Right lobe of liver (tissue), 6 donors: Measurements from ENCODE around the gene SLCO2A1. TPM values are rescaled to one million over a fixed set of nuclear protein-coding genes. Genes with fewer than 3 reads are reported as not detected.

Source experiments
- ATAC-seq, 4 donors: fragments of 200-7000 bp; cut with Tn5 transposase; one replicate each; pipeline ENCODE4 v1.9.1; 2020; ENCODE audit warnings: mild to moderate bottlenecking in 4 of 4, moderate library complexity in 4 of 4
- DNase-seq, 3 donors: peaks; one replicate each; pipeline ENCODE4 v3.0.0-alpha.2; 2020
- H3K27ac ChIP-seq, 3 donors: fragments of 200-600 bp; one replicate each; pipeline ENCODE4 v1.8.0; 2022
- H3K27me3 ChIP-seq, 2 donors: fragments of 200-600 bp; one replicate each; pipeline ENCODE4 v1.8.0; 2022
- H3K36me3 ChIP-seq, 4 donors: fragments of 200-600 bp; sonication (generic) in 1 of 4; one replicate each; pipeline versions ENCODE4 v1.5.1 to v1.8.0; 2017 to 2022; ENCODE audit warnings: control low read depth in 1 of 4
- H3K4me1 ChIP-seq, 4 donors: fragments of 200-600 bp; sonication (generic) in 1 of 4; one replicate each; pipeline versions ENCODE4 v1.5.1 to v1.8.0; 2017 to 2022; ENCODE audit warnings: control low read depth in 1 of 4
- H3K4me3 ChIP-seq, 3 donors: fragments of 200-600 bp; one replicate each; pipeline ENCODE4 v1.8.0; 2022
- H3K9me3 ChIP-seq, 4 donors: fragments of 200-600 bp; sonication (generic) in 1 of 4; one replicate each; pipeline versions ENCODE4 v1.5.1 to v1.8.0; 2017 to 2022; ENCODE audit warnings: control low read depth in 1 of 4
- POLR2A ChIP-seq: fragments of 450-650 bp; IDR thresholded peaks from one replicate; pipeline ENCODE4 v1.6.1; 2017; ENCODE audit warnings: antibody characterized with exemption, mild to moderate bottlenecking
- WGBS: methylation state at CpG from one replicate; pipeline ENCODE4 v1.1.6; 2018; ENCODE audit warnings: low coverage, low lambda C conversion rate; ENCODE audit not compliant: insufficient coverage; ENCODE audit errors: missing lambda C conversion rate; 5-methylcytosine and 5-hydroxymethylcytosine counted together
- intact Hi-C, 2 donors: fragments of 100-400 bp; cut with DNase I; formaldehyde crosslinking; loops; one replicate each; pipeline versions ENCODE4 v1.11.2 to v1.14.1; 2022
- total RNA-seq, 6 experiments: library from RNA; depleted of rRNA in 2 of 6; stranded (reverse); fragments of >200 nt in 2 of 6; fragmentation: NEBNext Ultra II Directional in 3 of 6; extraction: Animal tissue kit (Norgen Biotek cat#: 25700) in 3 of 6; gene quantifications; one replicate each; pipeline versions ENCODE4 v1.1.0 to v1.2.4, GENCODE V29; 2016 to 2023
- TF ChIP-seq, protein P1 (sequence below), 4 donors: fragments of 200-600 bp in 3 of 4; fragments of 450-650 bp in 1 of 4; IDR thresholded peaks; one replicate each; pipeline versions ENCODE4 v1.5.1 to v1.8.0; 2016 to 2022; ENCODE audit warnings: antibody characterized with exemption in 4 of 4, mild to moderate bottlenecking in 2 of 4
- donor health status: DM: no; HTN: yes; CAD: no.
- donor health status: DM: no; HTN: no; CAD: no.
- donor health status: DM: no; HTN: no; CAD: no.
- donor health status: DM: no; HTN: yes; CAD: no.
- donor health status: DM: no; HTN: yes; CAD: no.

Gene SLCO2A1
- total RNA-seq, 6 experiments from 2014 or later, result 0.71 to 4.4 (median 1.5) TPM

DNA sequence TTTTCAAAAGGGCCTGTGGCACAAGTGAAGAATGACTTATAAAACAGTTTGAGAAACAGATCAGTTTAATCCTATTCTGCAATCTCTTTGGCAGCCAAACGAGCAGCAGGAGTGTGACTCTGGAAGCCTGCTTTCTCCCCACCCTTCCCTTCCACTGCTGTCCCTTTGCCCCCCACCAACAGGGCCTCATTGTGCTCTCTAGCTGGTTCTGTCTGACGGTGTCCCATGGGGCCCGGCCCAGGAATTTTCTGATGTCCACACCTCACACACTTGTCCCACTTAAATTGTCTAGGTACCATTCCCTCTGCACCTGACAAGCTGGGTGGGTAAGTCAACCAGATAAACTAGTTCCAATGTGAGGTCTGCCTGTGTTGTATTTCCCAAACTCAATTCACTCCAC, 16.4 kb downstream of the SLCO2A1 start:
- Histone ChIP-seq H3K36me3 (no peaks in the 10 kb centered on the region), H3K4me3 (no peak overlapping the region), H3K27ac (no peak overlapping the region), H3K4me1 (no peaks in the 10 kb centered on the region), H3K27me3 (no peaks in the 10 kb centered on the region), H3K9me3 (no peaks in the 10 kb centered on the region)
- intact Hi-C loops, result no loop called here
- WGBS, result 53% methylated on average over 2 of the region's 3 CpGs
- no peak for ATAC-seq
- DNase-seq, result no peak
- TF ChIP-seq POLR2A, result no peak
- TF ChIP-seq, protein P1, sequence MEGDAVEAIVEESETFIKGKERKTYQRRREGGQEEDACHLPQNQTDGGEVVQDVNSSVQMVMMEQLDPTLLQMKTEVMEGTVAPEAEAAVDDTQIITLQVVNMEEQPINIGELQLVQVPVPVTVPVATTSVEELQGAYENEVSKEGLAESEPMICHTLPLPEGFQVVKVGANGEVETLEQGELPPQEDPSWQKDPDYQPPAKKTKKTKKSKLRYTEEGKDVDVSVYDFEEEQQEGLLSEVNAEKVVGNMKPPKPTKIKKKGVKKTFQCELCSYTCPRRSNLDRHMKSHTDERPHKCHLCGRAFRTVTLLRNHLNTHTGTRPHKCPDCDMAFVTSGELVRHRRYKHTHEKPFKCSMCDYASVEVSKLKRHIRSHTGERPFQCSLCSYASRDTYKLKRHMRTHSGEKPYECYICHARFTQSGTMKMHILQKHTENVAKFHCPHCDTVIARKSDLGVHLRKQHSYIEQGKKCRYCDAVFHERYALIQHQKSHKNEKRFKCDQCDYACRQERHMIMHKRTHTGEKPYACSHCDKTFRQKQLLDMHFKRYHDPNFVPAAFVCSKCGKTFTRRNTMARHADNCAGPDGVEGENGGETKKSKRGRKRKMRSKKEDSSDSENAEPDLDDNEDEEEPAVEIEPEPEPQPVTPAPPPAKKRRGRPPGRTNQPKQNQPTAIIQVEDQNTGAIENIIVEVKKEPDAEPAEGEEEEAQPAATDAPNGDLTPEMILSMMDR (IDR thresholded peaks at IDR 0.05), result no peak

DNA sequence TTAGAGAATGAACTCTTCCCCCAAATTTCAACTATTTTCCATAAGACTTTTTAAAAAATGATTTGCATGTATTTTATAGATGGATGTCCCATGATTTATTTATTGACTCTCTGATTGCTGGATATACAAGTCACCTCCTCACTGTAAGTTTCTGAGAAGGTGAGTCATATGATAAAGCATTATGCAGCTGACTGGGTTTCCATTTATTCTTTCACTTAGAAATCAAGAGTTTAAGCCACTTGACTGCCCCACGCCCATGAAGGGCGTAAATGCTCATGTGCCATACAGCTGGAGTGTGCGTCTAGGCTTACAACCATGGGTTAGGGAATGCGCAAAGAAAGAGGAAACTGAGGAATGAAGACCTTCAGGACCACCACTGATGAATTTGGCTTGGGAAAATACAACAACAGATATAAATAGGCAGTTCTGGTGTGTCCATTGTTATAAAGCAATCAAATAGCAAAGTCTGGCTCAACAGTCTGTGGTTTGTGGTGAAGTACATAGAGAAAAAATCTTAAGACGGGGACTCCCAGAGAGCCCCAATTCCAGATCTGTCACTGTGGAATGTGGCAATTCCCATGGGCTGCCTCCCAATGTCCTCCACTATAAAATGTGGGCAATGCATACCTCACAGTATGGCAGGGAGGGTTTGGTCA, 20.3 kb downstream of the SLCO2A1 start:
- no peak for TF ChIP-seq POLR2A
- TF ChIP-seq, protein P1 (IDR thresholded peaks at IDR 0.05), result no peak

DNA sequence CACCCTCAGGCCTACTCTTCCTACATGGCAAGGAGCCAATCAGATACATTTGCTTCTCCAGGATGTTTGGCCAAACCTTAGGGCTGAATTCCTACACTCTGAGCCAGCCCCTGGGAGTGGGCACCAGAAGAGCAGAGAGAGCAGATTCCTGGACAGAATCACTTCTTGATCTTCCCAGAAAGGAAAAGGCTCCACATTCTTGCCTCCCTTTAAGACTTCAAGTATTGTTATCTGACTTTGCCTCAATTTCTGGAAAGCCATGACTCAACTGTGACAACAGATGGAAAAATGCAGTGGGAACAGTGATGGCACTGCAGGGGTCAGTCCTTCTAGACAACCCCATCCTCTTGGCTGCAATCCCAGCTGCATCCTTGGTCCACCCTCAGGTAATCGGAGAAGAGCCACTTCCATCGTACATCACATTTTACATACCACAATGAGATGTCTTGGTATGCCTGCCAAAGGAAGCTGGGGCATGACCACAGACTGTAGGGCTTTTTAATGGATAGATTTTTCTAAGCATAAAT, 21.0 kb downstream of the SLCO2A1 start:
- ATAC-seq (no peak), DNase-seq (no peak)
- no peak for TF ChIP-seq POLR2A
- TF ChIP-seq, protein P1 (IDR thresholded peaks at IDR 0.05), result no peak
- Histone ChIP-seq H3K27me3 (no peaks in the 10 kb centered on the region), H3K9me3 (no peaks in the 10 kb centered on the region), H3K4me3 (no peak overlapping the region), H3K36me3 (no peaks in the 10 kb centered on the region), H3K4me1 (no peaks in the 10 kb centered on the region), H3K27ac (no peak overlapping the region)
- intact Hi-C loops, result no loop called here
- WGBS, result 34% methylated on average over 2 of the region's 2 CpGs

More for the DNA sequence above, 20.3 kb downstream of the SLCO2A1 start:
- intact Hi-C loops, result no loop called here
- ATAC-seq (no peak), DNase-seq (no peak)
- H3K4me3 ChIP-seq, result no peak overlapping the region
- WGBS, result 51% methylated on average over 4 of the region's 5 CpGs
- no peak overlapping the region for H3K27ac ChIP-seq
- no peaks in the 10 kb centered on the region for H3K9me3 ChIP-seq
- H3K27me3 ChIP-seq, result no peaks in the 10 kb centered on the region
- H3K4me1 ChIP-seq, result no peaks in the 10 kb centered on the region
- H3K36me3 ChIP-seq, result no peaks in the 10 kb centered on the region

DNA sequence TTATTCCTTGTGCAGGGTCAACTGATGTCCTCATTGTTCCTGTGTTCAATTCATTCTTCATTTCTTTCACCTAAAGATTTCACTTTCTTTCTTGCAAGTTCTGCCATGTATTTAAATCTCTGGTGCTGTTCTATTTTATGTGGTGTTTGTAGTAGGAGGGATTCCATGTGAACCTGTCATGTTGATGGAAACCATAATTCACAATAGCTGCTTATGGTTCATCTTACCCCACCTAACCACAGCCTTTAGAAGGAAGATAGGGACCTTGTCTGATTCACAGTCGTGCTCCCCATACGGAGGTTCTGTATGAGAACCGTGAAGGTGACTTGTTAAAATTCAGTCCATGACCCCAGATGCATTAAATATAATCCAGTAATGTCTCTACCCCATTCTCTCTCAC, 21.9 kb downstream of the SLCO2A1 start:
- H3K4me3 ChIP-seq, result no peak overlapping the region
- WGBS, result 60% methylated on average over 3 of the region's 3 CpGs
- H3K27me3 ChIP-seq, result no peaks in the 10 kb centered on the region
- no peaks in the 10 kb centered on the region for H3K9me3 ChIP-seq
- H3K36me3 ChIP-seq, result no peaks in the 10 kb centered on the region
- intact Hi-C loops, result no loop called here
- ATAC-seq (no peak), DNase-seq (no peak)
- H3K4me1 ChIP-seq, result no peaks in the 10 kb centered on the region
- H3K27ac ChIP-seq, result no peak overlapping the region
- TF ChIP-seq POLR2A, result no peak
- TF ChIP-seq, protein P1 (IDR thresholded peaks at IDR 0.05), result no peak
